SK-N-SH (cell line): ENCODE data around the gene IRF2BP2. TPM values are rescaled to one million over a fixed set of nuclear protein-coding genes. Genes with fewer than 3 reads are reported as not detected.

Source experiments
- CTCF ChIA-PET: fragments of 300-600, 350-600 bp; formaldehyde crosslinking; extraction: SDS; loops from one replicate; lab custom pipeline; 2021; lab: Yijun Ruan, JAX
- POLR2A ChIA-PET: fragments of 350-600 bp; sonication (Branson Sonifier 250); formaldehyde crosslinking; extraction: SDS; loops from one replicate; lab custom pipeline; 2020; ENCODE audit warnings: antibody characterized with exemption, inconsistent platforms; lab: Yijun Ruan, JAX
- DNase-seq: peaks from one replicate; pipeline ENCODE4 v3.0.0; 2012
- H2AFZ ChIP-seq: fragments of 200-600 bp; sonication (generic); 2 replicates; pipeline ENCODE4 v1.8.1; 2016; ENCODE audit warnings: antibody characterized with exemption, mild to moderate bottlenecking, low read depth
- H3F3A ChIP-seq: fragments of 200-600 bp; sonication (generic); replicated peaks from 2 replicates; pipeline ENCODE3; 2016; ENCODE audit warnings: antibody characterized with exemption, mild to moderate bottlenecking; ENCODE audit not compliant: insufficient read depth
- H3K27ac ChIP-seq, 2 experiments: fragments of 200-500 bp in 1 of 2; fragments of 200-600 bp in 1 of 2; sonication (Bioruptor generic) in 1 of 2; sonication (generic), shearing (Covaris generic) in 1 of 2; 2 replicates each; pipeline versions ENCODE4 v1.5.1 to v1.6.1; 2014 to 2016; ENCODE audit warnings: low read depth in 2 of 2, inconsistent platforms in 1 of 2, low read length in 1 of 2, mild to moderate bottlenecking in 1 of 2, mixed read lengths in 1 of 2
- H3K27me3 ChIP-seq: fragments of 200-600 bp; sonication (generic), shearing (Covaris generic); 2 replicates; pipeline ENCODE4 v1.6.1; 2016; ENCODE audit warnings: mixed run types; ENCODE audit not compliant: insufficient read depth
- H3K36me3 ChIP-seq, 2 experiments: fragments of 200-500 bp in 1 of 2; fragments of 200-600 bp in 1 of 2; sonication (Bioruptor generic) in 1 of 2; sonication (generic) in 1 of 2; replicated peaks in 1 of 2; 2 replicates each; pipeline versions ENCODE3 to v1.5.1; 2014 to 2016; ENCODE audit warnings: low read length in 1 of 2, mild to moderate bottlenecking in 1 of 2; ENCODE audit not compliant: insufficient read depth in 2 of 2, control insufficient read depth in 1 of 2
- H3K4me1 ChIP-seq, 2 experiments: fragments of 200-500 bp in 1 of 2; fragments of 200-600 bp in 1 of 2; sonication (Bioruptor generic) in 1 of 2; sonication (generic), shearing (Covaris generic) in 1 of 2; 2 replicates each; pipeline versions ENCODE4 v1.5.1 to v1.6.1; 2014 to 2016; ENCODE audit warnings: low read depth in 1 of 2, low read length in 1 of 2, mixed run types in 1 of 2; ENCODE audit not compliant: insufficient read depth in 2 of 2, control insufficient read depth in 1 of 2
- H3K4me2 ChIP-seq: fragments of 200-600 bp; sonication (generic), shearing (Covaris generic); 2 replicates; pipeline ENCODE4 v1.6.1; 2017; ENCODE audit warnings: mixed run types
- H3K4me3 ChIP-seq, 2 experiments: fragments of 200-500 bp in 1 of 2; fragments of 200-600 bp in 1 of 2; sonication (Bioruptor generic) in 1 of 2; sonication (generic), shearing (Covaris generic) in 1 of 2; 2 replicates each; pipeline versions ENCODE4 v1.5.1 to v1.8.1; 2014 to 2016; ENCODE audit warnings: low read depth in 2 of 2, inconsistent platforms in 1 of 2, low read length in 1 of 2, mild to moderate bottlenecking in 1 of 2, mixed read lengths in 1 of 2, moderate library complexity in 1 of 2
- H3K79me2 ChIP-seq: fragments of 200-600 bp; sonication (generic); 2 replicates; pipeline ENCODE4 v1.8.1; 2017; ENCODE audit warnings: mild to moderate bottlenecking; ENCODE audit not compliant: insufficient read depth
- H3K9ac ChIP-seq: fragments of 200-600 bp; sonication (generic); 2 replicates; pipeline ENCODE4 v1.6.1; 2017; ENCODE audit warnings: mixed run types
- H3K9me2 ChIP-seq: fragments of 200-600 bp; sonication (generic); 2 replicates; pipeline ENCODE4 v1.6.1; 2017; ENCODE audit warnings: mixed run types
- H3K9me3 ChIP-seq: fragments of 200-600 bp; sonication (generic); 2 replicates; pipeline ENCODE4 v1.6.1; 2017; ENCODE audit warnings: mixed run types, mild to moderate bottlenecking, moderate library complexity
- H4K20me1 ChIP-seq: fragments of 200-600 bp; sonication (generic); 2 replicates; pipeline ENCODE4 v1.6.1; 2017; ENCODE audit warnings: mild to moderate bottlenecking, mixed run types; ENCODE audit not compliant: insufficient read depth
- ELF1 ChIP-seq: IDR thresholded peaks from 2 replicates; pipeline ENCODE4 v1.4.0; 2012
- FOSL2 ChIP-seq: IDR thresholded peaks from 2 replicates; pipeline ENCODE4 v1.4.0; 2012; ENCODE audit warnings: low read depth, mild to moderate bottlenecking, moderate library complexity, borderline replicate concordance
- FOXM1 ChIP-seq: IDR thresholded peaks from 2 replicates; pipeline ENCODE4 v1.4.0; 2012; ENCODE audit warnings: low read depth, mild to moderate bottlenecking
- GABPA ChIP-seq: IDR thresholded peaks from 2 replicates; pipeline ENCODE4 v1.4.0; 2012; ENCODE audit warnings: low read depth, mild to moderate bottlenecking
- IRF3 ChIP-seq: fragments of 150-350 bp; IDR thresholded peaks from 2 replicates; pipeline ENCODE4 v1.6.1; 2016; ENCODE audit warnings: mild to moderate bottlenecking, low read depth, low read length
- JUND ChIP-seq: IDR thresholded peaks from 2 replicates; pipeline ENCODE4 v1.4.0; 2012
- MAX ChIP-seq: IDR thresholded peaks from 2 replicates; pipeline ENCODE4 v1.4.0; 2012; ENCODE audit warnings: low read depth
- MXI1 ChIP-seq: IDR thresholded peaks from 2 replicates; pipeline ENCODE4 v1.6.1; 2012; ENCODE audit warnings: mild to moderate bottlenecking, low read depth, low read length, improper control_type of control experiment
- NFIC ChIP-seq: IDR thresholded peaks from 2 replicates; pipeline ENCODE4 v1.4.0; 2012; ENCODE audit warnings: borderline replicate concordance
- PBX3 ChIP-seq: IDR thresholded peaks from 2 replicates; pipeline ENCODE4; 2012
- TCF12 ChIP-seq: IDR thresholded peaks from 2 replicates; pipeline ENCODE4 v1.4.0; 2012
- TEAD4 ChIP-seq: IDR thresholded peaks from 2 replicates; pipeline ENCODE4 v1.4.0; 2012; ENCODE audit warnings: mild to moderate bottlenecking, borderline replicate concordance; ENCODE audit not compliant: insufficient read depth
- YY1 ChIP-seq: IDR thresholded peaks from 2 replicates; pipeline ENCODE4 v1.4.0; 2012; ENCODE audit warnings: low read depth, mild to moderate bottlenecking
- ZBTB33 ChIP-seq: IDR thresholded peaks from 2 replicates; pipeline ENCODE4 v1.4.0; 2012; ENCODE audit warnings: low read depth, borderline replicate concordance
- WGBS: methylation state at CpG from one replicate; pipeline ENCODE4 v1.1.6; 2017; ENCODE audit warnings: low lambda C conversion rate; 5-methylcytosine and 5-hydroxymethylcytosine counted together
- polyA plus RNA-seq, 3 experiments: library from polyadenylated mRNA; depleted of rRNA; stranded (reverse); fragments of >200 nt; gene quantifications; 2 replicates each; pipeline ENCODE4 v1.2.3, GENCODE V29; 2012

Gene IRF2BP2
- polyA plus RNA-seq, 1 of the 3 experiments (the other 2 are of a cell fraction), result 73.9 TPM

- no peak for TF ChIP-seq JUND
- TF ChIP-seq YY1, result no peak
- TF ChIP-seq TCF12, result no peak
- no peak for TF ChIP-seq TEAD4
- no peak for TF ChIP-seq NFIC
- no peak for TF ChIP-seq IRF3
- TF ChIP-seq FOXM1, result no peak
- no peak for TF ChIP-seq MXI1
- no peak for TF ChIP-seq PBX3
- no peak for TF ChIP-seq GABPA
- TF ChIP-seq, all 33 proteins: peak for 0
Measured at GRCh38 chr1:234626391-234626790, 16.4 kb upstream of the IRF2BP2 start (continued).

- TF ChIP-seq JUND, result peak; percentile 29; the same call in 1 of the 2 replicates
- TF ChIP-seq MAX, result no peak
- TF ChIP-seq ELF1, result no peak
- peak; percentile 34; the same call in 1 of the 2 replicates for TF ChIP-seq FOSL2
- TF ChIP-seq GABPA, result no peak
- TF ChIP-seq TCF12, result peak; percentile 22; the same call in 1 of the 2 replicates
- peak; percentile 69 for TF ChIP-seq PBX3
- no peak for TF ChIP-seq ZBTB33
- TF ChIP-seq TEAD4, result no peak
- no peak overlapping the region for H3K4me2 ChIP-seq
- no peak for DNase-seq
Measured at GRCh38 chr1:234624724-234625117, 14.7 kb upstream of the IRF2BP2 start.

More at GRCh38 chr1:234624724-234625117, 14.7 kb upstream of the IRF2BP2 start:
- Histone ChIP-seq H3K36me3 (no peaks in the 10 kb centered on the region), H3K4me1 (peaks cover 9 to 21% of the 10 kb centered on the region in 2 experiments), H3K79me2 (no peaks in the 10 kb centered on the region), H3K4me3 (no peak overlapping the region), H4K20me1 (no peaks in the 10 kb centered on the region), H3K9me3 (no peaks in the 10 kb centered on the region), H3K9ac (no peak overlapping the region), H3K9me2 (no peaks in the 10 kb centered on the region), H3F3A (peaks cover 15% of the 10 kb centered on the region), H2AFZ (peak overlapping the region; percentile 23; the same call in 1 of the 2 replicates), H3K27me3 (no peaks in the 10 kb centered on the region), H3K27ac (peak overlapping the region in 1 of 2 experiments; percentile 28; a peak in 2 of 4 replicates)
- POLR2A ChIA-PET, result no interaction called here
- CTCF ChIA-PET, result interaction anchor here (0.5 kb wide), 1 partner anchor 56 kb away, joined by 3 read pairs; no protein-coding TSS in a partner anchor
- WGBS, result 43% methylated on average over 3 of the region's 3 CpGs
